ENCODE measurements around the gene NCOA7. TPM values are rescaled to one million over a fixed set of nuclear protein-coding genes. Genes with fewer than 3 reads are reported as not detected.

NCOA7 gene
- total RNA-seq, 1 donor from 2014 or later = 21.1 TPM

- peak; percentile 29 for DNase-seq (ENCODE audit: low read depth)
- no peaks in the 10 kb centered on the region for H3K27me3 ChIP-seq (ENCODE audit: control insufficient read depth, insufficient read depth, low read length)
- peak; percentile 84 for TF ChIP-seq CTCF (IDR thresholded peaks at IDR 0.05; ENCODE audit: insufficient read depth, low read length, poor library complexity, severe bottlenecking)
- H3K36me3 ChIP-seq (ENCODE audit: control insufficient read depth, insufficient read depth, low read length) = no peaks in the 10 kb centered on the region
- no peak overlapping the region for H3K4me3 ChIP-seq (ENCODE audit: low read depth, low read length)
These were observed 67.9 kb downstream of the NCOA7 start for GRCh38 chr6:125858427-125859320.

GRCh38 chr6:125859727-125860126, 69.0 kb downstream of the NCOA7 start:
- no peak for TF ChIP-seq CTCF (IDR thresholded peaks at IDR 0.05; ENCODE audit: insufficient read depth, low read length, poor library complexity, severe bottlenecking)
- DNase-seq (ENCODE audit: low read depth) = no peak
- H3K27me3 ChIP-seq (ENCODE audit: control insufficient read depth, insufficient read depth, low read length) = no peaks in the 10 kb centered on the region
- H3K36me3 ChIP-seq (ENCODE audit: control insufficient read depth, insufficient read depth, low read length) = no peaks in the 10 kb centered on the region
- no peak overlapping the region for H3K4me3 ChIP-seq (ENCODE audit: low read depth, low read length)

GRCh38 chr6:125863023-125863422, 72.3 kb downstream of the NCOA7 start:
- no peak for DNase-seq (ENCODE audit: low read depth)
- no peak for TF ChIP-seq CTCF (IDR thresholded peaks at IDR 0.05; ENCODE audit: insufficient read depth, low read length, poor library complexity, severe bottlenecking)
- Histone ChIP-seq H3K36me3 (ENCODE audit: control insufficient read depth, insufficient read depth, low read length) (no peaks in the 10 kb centered on the region), H3K27me3 (ENCODE audit: control insufficient read depth, insufficient read depth, low read length) (no peaks in the 10 kb centered on the region), H3K4me3 (ENCODE audit: low read depth, low read length) (no peak overlapping the region)

- Histone ChIP-seq H3K4me3 (ENCODE audit: low read depth, low read length) (no peak overlapping the region), H3K36me3 (ENCODE audit: control insufficient read depth, insufficient read depth, low read length) (no peaks in the 10 kb centered on the region), H3K27me3 (ENCODE audit: control insufficient read depth, insufficient read depth, low read length) (no peaks in the 10 kb centered on the region)
- TF ChIP-seq CTCF (IDR thresholded peaks at IDR 0.05; ENCODE audit: insufficient read depth, low read length, poor library complexity, severe bottlenecking) = no peak
- DNase-seq (ENCODE audit: low read depth) = no peak
These were observed 74.3 kb downstream of the NCOA7 start for GRCh38 chr6:125865015-125865414.

- Histone ChIP-seq H3K27me3 (ENCODE audit: control insufficient read depth, insufficient read depth, low read length) (no peaks in the 10 kb centered on the region), H3K36me3 (ENCODE audit: control insufficient read depth, insufficient read depth, low read length) (no peaks in the 10 kb centered on the region), H3K4me3 (ENCODE audit: low read depth, low read length) (no peak overlapping the region)
- DNase-seq (ENCODE audit: low read depth) = no peak
- no peak for TF ChIP-seq CTCF (IDR thresholded peaks at IDR 0.05; ENCODE audit: insufficient read depth, low read length, poor library complexity, severe bottlenecking)
These were observed 75.7 kb downstream of the NCOA7 start for GRCh38 chr6:125866433-125866832.

All from kidney epithelial cell (primary cell).